H1 (cell line): ENCODE results near the gene IL3. TPM values are rescaled to one million over a fixed set of nuclear protein-coding genes. Genes with fewer than 3 reads are reported as not detected.

ENCODE experiments used
- CTCF ChIA-PET: fragments of 300-600 bp; sonication (Branson Sonifier 250); formaldehyde crosslinking; loops from one replicate; lab custom pipeline; 2021; ENCODE audit not compliant: partially characterized antibody; lab: Charles Lee
- POLR2A ChIA-PET: fragments of 300-600 bp; sonication (Branson Sonifier 250); formaldehyde crosslinking; loops from one replicate; lab custom pipeline; 2021; ENCODE audit warnings: inconsistent platforms; ENCODE audit not compliant: partially characterized antibody; lab: Charles Lee
- DNase-seq, 2 experiments: peaks; one replicate each; pipeline versions ENCODE4 v3.0.0 to v3.0.0-alpha.2; 2010 to 2022; ENCODE audit warnings: low spot score in 2 of 2, low read depth in 1 of 2, mixed read lengths in 1 of 2
- FAIRE-seq: peaks from 2 replicates; lab custom pipeline; 2011; peaks lifted over from hg19 to GRCh38; lab: Jason Lieb, UNC
- H2AFZ ChIP-seq: 2 replicates; pipeline ENCODE4 v1.8.1; 2012; ENCODE audit warnings: low read length, inconsistent platforms
- H2AK5ac ChIP-seq: 2 replicates; pipeline ENCODE4 v1.6.1; 2013; ENCODE audit warnings: low read depth, low read length
- H2BK120ac ChIP-seq: replicated peaks from 2 replicates; pipeline ENCODE3; 2013; ENCODE audit warnings: low read depth, low read length, inconsistent platforms
- H2BK12ac ChIP-seq: 2 replicates; pipeline ENCODE4 v1.6.1; 2013; ENCODE audit warnings: low read depth, low read length
- H2BK15ac ChIP-seq: 2 replicates; pipeline ENCODE4 v1.6.1; 2013; ENCODE audit warnings: low read length
- H2BK20ac ChIP-seq: 2 replicates; pipeline ENCODE4 v1.6.1; 2013; ENCODE audit warnings: low read length
- H2BK5ac ChIP-seq: 2 replicates; pipeline ENCODE4 v1.6.1; 2013; ENCODE audit warnings: low read depth, low read length
- H3K14ac ChIP-seq: 2 replicates; pipeline ENCODE4 v1.6.1; 2013; ENCODE audit warnings: inconsistent platforms; ENCODE audit not compliant: insufficient read length
- H3K18ac ChIP-seq: 2 replicates; pipeline ENCODE4 v1.6.1; 2013; ENCODE audit warnings: low read length; ENCODE audit errors: extremely low read depth
- H3K23ac ChIP-seq: 2 replicates; pipeline ENCODE4 v1.6.1; 2013; ENCODE audit warnings: inconsistent platforms; ENCODE audit not compliant: insufficient read length
- H3K23me2 ChIP-seq: 2 replicates; pipeline ENCODE4 v1.6.1; 2013; ENCODE audit warnings: low read depth, low read length
- H3K27ac ChIP-seq: 2 replicates; pipeline ENCODE4 v1.6.1; 2011; ENCODE audit warnings: low read depth, low read length, inconsistent platforms
- H3K27me3 ChIP-seq, 4 experiments: replicated peaks in 1 of 4; 1 replicate in 1 of 4; 2 replicates in 3 of 4; pipeline versions ENCODE4 v1.6.1 to v1.8.1; 2011 to 2013; ENCODE audit warnings: low read length in 3 of 4, mild to moderate bottlenecking in 3 of 4, inconsistent platforms in 2 of 4, mixed read lengths in 2 of 4, moderate library complexity in 1 of 4; ENCODE audit not compliant: control insufficient read depth in 3 of 4, insufficient read depth in 3 of 4; ENCODE audit errors: extremely low read depth in 1 of 4
- H3K36me3 ChIP-seq, 4 experiments: 2 replicates each; pipeline versions ENCODE4 v1.6.1 to v1.8.1; 2011 to 2013; ENCODE audit warnings: mild to moderate bottlenecking in 4 of 4, low read length in 3 of 4, moderate library complexity in 2 of 4, control low read depth in 1 of 4, inconsistent platforms in 1 of 4; ENCODE audit not compliant: insufficient read depth in 4 of 4, control insufficient read depth in 2 of 4
- H3K4ac ChIP-seq: replicated peaks from 2 replicates; pipeline ENCODE3; 2013; ENCODE audit warnings: low read length, low read depth, mixed read lengths, inconsistent platforms; ENCODE audit not compliant: insufficient read length
- H3K4me1 ChIP-seq, 4 experiments: replicated peaks in 1 of 4; 1 replicate in 1 of 4; 2 replicates in 3 of 4; pipeline versions ENCODE4 v1.6.1 to v1.8.1; 2011 to 2013; ENCODE audit warnings: low read length in 3 of 4, inconsistent platforms in 2 of 4, mixed read lengths in 1 of 4; ENCODE audit not compliant: insufficient read depth in 4 of 4, control insufficient read depth in 3 of 4
- H3K4me2 ChIP-seq, 2 experiments: 2 replicates each; pipeline versions ENCODE4 v1.6.1 to v1.8.1; 2011 to 2013; ENCODE audit warnings: low read depth in 2 of 2, low read length in 2 of 2, control low read depth in 1 of 2, inconsistent platforms in 1 of 2, mild to moderate bottlenecking in 1 of 2; ENCODE audit not compliant: insufficient read depth in 1 of 2
- H3K4me3 ChIP-seq, 4 experiments: fragments of 200-600, 300-600 bp in 1 of 4; sonication (generic), shearing (Covaris generic), sonication (Bioruptor Twin) in 1 of 4; 2 replicates each; pipeline versions ENCODE4 v1.5.1 to v1.8.1; 2011 to 2016; ENCODE audit warnings: low read length in 4 of 4, low read depth in 3 of 4, control low read depth in 2 of 4, inconsistent platforms in 2 of 4, mild to moderate bottlenecking in 2 of 4, mixed read lengths in 1 of 4, moderate library complexity in 1 of 4; ENCODE audit not compliant: insufficient read depth in 2 of 4; ENCODE audit errors: extremely low read depth in 1 of 4
- H3K56ac ChIP-seq: replicated peaks from 2 replicates; pipeline ENCODE3; 2013; ENCODE audit warnings: low read depth, mild to moderate bottlenecking, mixed read lengths, low read length, inconsistent platforms; ENCODE audit not compliant: insufficient read length
- H3K79me1 ChIP-seq: 2 replicates; pipeline ENCODE4 v1.6.1; 2013; ENCODE audit warnings: low read depth, low read length, control low read depth
- H3K79me2 ChIP-seq, 2 experiments: 2 replicates each; pipeline versions ENCODE4 v1.6.1 to v1.8.1; 2012 to 2013; ENCODE audit warnings: low read length in 2 of 2, mild to moderate bottlenecking in 2 of 2, inconsistent platforms in 1 of 2; ENCODE audit not compliant: insufficient read depth in 2 of 2, control insufficient read depth in 1 of 2
- H3K9ac ChIP-seq, 4 experiments: replicated peaks in 1 of 4; 1 replicate in 1 of 4; 2 replicates in 3 of 4; pipeline versions ENCODE4 v1.6.1 to v1.8.1; 2011 to 2013; ENCODE audit warnings: low read depth in 3 of 4, low read length in 3 of 4, control low read depth in 2 of 4, mild to moderate bottlenecking in 2 of 4, moderate library complexity in 2 of 4, inconsistent platforms in 1 of 4; ENCODE audit errors: extremely low read depth in 1 of 4
- H3K9me3 ChIP-seq, 2 experiments: 2 replicates each; pipeline versions ENCODE4 v1.6.1 to v1.8.1; 2012 to 2013; ENCODE audit warnings: mild to moderate bottlenecking in 2 of 2, moderate library complexity in 2 of 2, control low read depth in 1 of 2, inconsistent platforms in 1 of 2, low read depth in 1 of 2, low read length in 1 of 2, mixed read lengths in 1 of 2; ENCODE audit not compliant: insufficient read depth in 2 of 2
- H4K20me1 ChIP-seq, 2 experiments: replicated peaks in 1 of 2; 2 replicates each; pipeline versions ENCODE3 to v1.8.1; 2011 to 2013; ENCODE audit warnings: inconsistent platforms in 2 of 2, low read length in 2 of 2, mild to moderate bottlenecking in 1 of 2; ENCODE audit not compliant: insufficient read depth in 2 of 2, control insufficient read depth in 1 of 2
- H4K5ac ChIP-seq: 2 replicates; pipeline ENCODE4 v1.6.1; 2013; ENCODE audit warnings: low read length, low read depth, mixed read lengths, inconsistent platforms; ENCODE audit not compliant: insufficient read length
- H4K8ac ChIP-seq: 2 replicates; pipeline ENCODE4 v1.8.0; 2013; ENCODE audit warnings: mild to moderate bottlenecking, moderate library complexity, low read length, inconsistent platforms; ENCODE audit not compliant: insufficient read depth; ENCODE audit errors: extremely low read depth
- H4K91ac ChIP-seq: replicated peaks from 2 replicates; pipeline ENCODE3; 2013; ENCODE audit warnings: low read length, mixed read lengths, inconsistent platforms; ENCODE audit not compliant: insufficient read length
- ASH2L ChIP-seq: fragments of 200-600, 300-600 bp; sonication (generic); IDR thresholded peaks from one replicate; pipeline ENCODE4 v1.7.1; 2017; ENCODE audit warnings: low read length
- BRCA1 ChIP-seq: IDR thresholded peaks from 2 replicates; pipeline ENCODE4 v1.6.1; 2012; ENCODE audit warnings: low read depth, low read length, improper control_type of control experiment
- CHD2 ChIP-seq: IDR thresholded peaks from 2 replicates; pipeline ENCODE4 v1.6.1; 2012; ENCODE audit warnings: low read length, improper control_type of control experiment
- CTBP2 ChIP-seq: IDR thresholded peaks from 2 replicates; pipeline ENCODE4 v1.7.0; 2011; ENCODE audit warnings: borderline replicate concordance, mild to moderate bottlenecking, moderate library complexity, mixed read lengths, low read length; ENCODE audit not compliant: insufficient read depth, insufficient read length
- EGR1 ChIP-seq: IDR thresholded peaks from 2 replicates; pipeline ENCODE4 v1.6.1; 2011; ENCODE audit warnings: low read depth, low read length, borderline replicate concordance
- GTF2F1 ChIP-seq: IDR thresholded peaks from 2 replicates; pipeline ENCODE4 v1.6.1; 2012; ENCODE audit warnings: low read depth, low read length, improper control_type of control experiment, borderline replicate concordance
- HDAC2 ChIP-seq, 2 experiments: fragments of 300-600 bp in 1 of 2; sonication (generic) in 1 of 2; IDR thresholded peaks; 2 replicates each; pipeline ENCODE4 v1.6.1; 2011 to 2012; ENCODE audit warnings: low read depth in 2 of 2, low read length in 2 of 2, mild to moderate bottlenecking in 2 of 2, moderate library complexity in 2 of 2, borderline replicate concordance in 1 of 2, inconsistent platforms in 1 of 2
- JUND ChIP-seq: IDR thresholded peaks from 2 replicates; pipeline ENCODE4 v1.6.1; 2011; ENCODE audit warnings: mild to moderate bottlenecking, improper control_type of control experiment, low read length
- KDM4A ChIP-seq: IDR thresholded peaks from one replicate; pipeline ENCODE4 v1.7.1; 2012; ENCODE audit warnings: low read depth, mild to moderate bottlenecking, moderate library complexity, low read length, inconsistent platforms; ENCODE audit not compliant: severe bottlenecking
- NANOG ChIP-seq: IDR thresholded peaks from 2 replicates; pipeline ENCODE4 v1.6.1; 2011; ENCODE audit warnings: low read length, low read depth, mild to moderate bottlenecking, inconsistent platforms; ENCODE audit not compliant: insufficient read depth, poor library complexity, severe bottlenecking
- NRF1 ChIP-seq: IDR thresholded peaks from 2 replicates; pipeline ENCODE4 v1.6.1; 2011; ENCODE audit warnings: mild to moderate bottlenecking, low read depth, low read length, improper control_type of control experiment
- PHF8 ChIP-seq: fragments of 200-600 bp; sonication (generic); conservative IDR thresholded peaks from 2 replicates; pipeline ENCODE4 v1.7.1; 2012; ENCODE audit warnings: low read depth, mild to moderate bottlenecking, inconsistent platforms, low read length, moderate library complexity
- SIX5 ChIP-seq: IDR thresholded peaks from 2 replicates; pipeline ENCODE4 v1.6.1; 2011; ENCODE audit warnings: mild to moderate bottlenecking, low read depth, low read length
- WGBS, 2 experiments: shearing (Covaris generic) in 1 of 2; methylation state at CpG; one replicate each; pipeline versions ENCODE4 v1.1.6 to v1.1.7; 2013 to 2015; ENCODE audit warnings: low lambda C conversion rate in 2 of 2, mixed read lengths in 2 of 2, inconsistent platforms in 1 of 2, low coverage in 1 of 2, missing lambda C conversion rate in 1 of 2; ENCODE audit not compliant: insufficient replicate concordance in 2 of 2, insufficient coverage in 1 of 2, insufficient read length in 1 of 2; ENCODE audit errors: extremely low coverage in 1 of 2, missing lambda C conversion rate in 1 of 2; 5-methylcytosine and 5-hydroxymethylcytosine counted together
- polyA plus RNA-seq, 7 experiments: library from polyadenylated mRNA; depleted of rRNA in 3 of 7; stranded (reverse) in 5 of 7; unstranded in 2 of 7; fragments of >200 nt in 5 of 7; fragments of 200-250 nt in 2 of 7; gene quantifications; 1 replicate in 5 of 7; 2 replicates in 1 of 7; 4 replicates in 1 of 7; pipeline versions ENCODE4 v1.2.1 to v1.2.3, GENCODE V29; 2011 to 2013; ENCODE audit warnings: missing spikeins in 2 of 7, mixed read lengths in 2 of 7
- total RNA-seq: library from RNA; stranded (reverse); fragmentation: NEBNext Ultra II Directional; extraction: Animal tissue kit (Norgen Biotek cat#: 25700); gene quantifications from 2 replicates; pipeline ENCODE4 v1.2.1, GENCODE V29; 2021

IL3 gene
- total and polyA plus RNA-seq, 2 of the 8 experiments (the other 6 are each of a cell fraction or from before 2014, with no cell fraction given), result not detected

DNA sequence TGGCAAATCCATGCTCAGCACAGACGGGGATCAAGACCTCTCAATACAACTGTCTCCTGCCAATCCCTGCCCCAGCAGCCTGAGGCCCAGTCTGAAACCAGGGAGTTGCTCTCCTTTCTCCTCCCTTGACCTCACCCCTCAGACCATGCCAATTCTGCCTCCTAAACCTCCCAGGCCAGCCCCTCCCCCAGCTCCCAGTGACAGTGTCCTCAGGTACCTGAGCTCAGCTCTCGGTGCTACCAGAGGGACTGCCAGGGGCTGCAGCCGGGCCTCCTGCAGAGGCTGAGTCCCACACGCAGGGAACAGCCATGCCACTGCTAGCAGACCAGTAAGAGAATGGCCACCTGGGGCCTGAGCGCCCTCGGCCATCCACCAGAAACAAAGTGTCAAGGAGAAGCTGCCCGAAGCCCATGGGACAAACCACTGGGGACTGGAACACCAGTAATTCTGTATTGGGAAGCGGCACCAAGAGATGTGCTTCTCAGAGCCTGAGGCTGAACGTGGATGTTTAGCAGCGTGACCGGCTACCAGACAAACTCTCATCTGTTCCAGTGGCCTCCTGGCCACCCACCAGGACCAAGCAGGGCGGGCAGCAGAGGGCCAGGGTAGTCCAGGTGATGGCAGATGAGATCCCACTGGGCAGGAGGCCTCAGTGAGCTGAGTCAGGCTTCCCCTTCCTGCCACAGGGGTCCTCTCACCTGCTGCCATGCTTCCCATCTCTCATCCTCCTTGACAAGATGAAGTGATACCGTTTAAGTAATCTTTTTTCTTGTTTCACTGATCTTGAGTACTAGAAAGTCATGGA is 557 bp upstream of the IL3 start:
- CTCF ChIA-PET, result interaction anchor here (0.5 to 4.3 kb wide), 4 partner anchors 53 to 422 kb away, joined by 3 to 35 read pairs (median 4); no protein-coding TSS in a partner anchor
- Histone ChIP-seq H3K79me1 (no peaks in the 10 kb centered on the region), H3K23ac (no peak overlapping the region), H4K91ac (no peak overlapping the region), H2BK20ac (no peak overlapping the region), H3K14ac (no peak overlapping the region), H3K4me1 (no peaks in the 10 kb centered on the region; a peak in 1 of 7 replicates), H4K8ac (no peak overlapping the region), H2AK5ac (no peak overlapping the region), H3K27me3 (no peaks in the 10 kb centered on the region), H2BK15ac (no peak overlapping the region), H3K18ac (no peak overlapping the region), H3K36me3 (no peaks in the 10 kb centered on the region), H4K5ac (no peak overlapping the region), H4K20me1 (no peaks in the 10 kb centered on the region), H3K9me3 (no peaks in the 10 kb centered on the region), H3K4me3 (no peak overlapping the region), H3K79me2 (no peaks in the 10 kb centered on the region), H3K9ac (no peak overlapping the region), H2BK5ac (no peak overlapping the region), H3K27ac (no peak overlapping the region), H2BK12ac (no peak overlapping the region), H3K4ac (no peak overlapping the region), H3K4me2 (no peak overlapping the region), H2AFZ (no peak overlapping the region), H3K23me2 (no peaks in the 10 kb centered on the region), H2BK120ac (no peak overlapping the region), H3K56ac (no peak overlapping the region)
- POLR2A ChIA-PET, result no interaction called here
- FAIRE-seq (no peak), DNase-seq (no peak)
- WGBS, 2 experiments, result 92% methylated on average over 13 of the region's 13 CpGs; no CpG with 5 or more reads in 1 of the 2 experiments
- TF ChIP-seq KDM4A (no peak), HDAC2 (IDR thresholded peaks at IDR 0.05; ENCODE audit: borderline replicate concordance in 1 of 2, low read depth in 2 of 2, low read length in 2 of 2) (no peak), NRF1 (no peak), EGR1 (no peak), PHF8 (no peak), NANOG (no peak), CHD2 (no peak), GTF2F1 (no peak), BRCA1 (no peak), ASH2L (no peak), JUND (no peak), SIX5 (no peak), CTBP2 (no peak)
